ENCODE results near the gene BSN.

GRCh38 chr3:49673121-49673714 is 118.9 kb downstream of the BSN start:
- TF ChIP-seq CTCF (conservative IDR thresholded peaks at IDR 0.05; ENCODE audit: low read length) (no peak), EZH2phosphoT487 (IDR thresholded peaks at IDR 0.05; ENCODE audit: borderline replicate concordance, low read depth, low read length) (no peak)

All from OCI-LY7 (cell line).